A673 (cell line): Measurements from ENCODE around the gene ARFRP1. TPM values are rescaled to one million over a fixed set of nuclear protein-coding genes. Genes with fewer than 3 reads are reported as not detected.
"Not testable (repeated sequence)": the region's sequence is repeated elsewhere in the genome, so short reads cannot be mapped to it uniquely, and the experiment has no call there.

Experiments used
- BruUV-seq: library from RNA; stranded (reverse); fragments of 400-500 nt; replicated peaks from 2 replicates; lab custom pipeline; 2021; lab: Mats Ljungman, UMichigan
- CTCF ChIA-PET: fragments of 300-600 bp; sonication (Branson Sonifier 250); formaldehyde crosslinking; loops from one replicate; lab custom pipeline; 2022; ENCODE audit warnings: antibody characterized with exemption; lab: Charles Lee
- POLR2A ChIA-PET: fragments of 300-600 bp; sonication (Branson Sonifier 250); formaldehyde crosslinking; loops from one replicate; lab custom pipeline; 2022; ENCODE audit warnings: antibody characterized with exemption; ENCODE audit not compliant: low non-redundant PET; lab: Charles Lee
- DNase-seq: peaks from one replicate; pipeline ENCODE4 v3.0.0-alpha.2; 2015; ENCODE audit warnings: low spot score
- H3K27ac ChIP-seq: fragments of 200-600 bp; sonication (generic); 2 replicates; pipeline ENCODE4 v1.5.1; 2016; ENCODE audit warnings: mixed run types, low read depth, mild to moderate bottlenecking, mixed read lengths, antibody characterized with exemption, low read length; ENCODE audit not compliant: poor library complexity, severe bottlenecking
- H3K27me3 ChIP-seq: fragments of 200-600 bp; sonication (generic); replicated peaks from 2 replicates; pipeline ENCODE4 v1.6.1; 2017; ENCODE audit warnings: mixed run types, low read depth, mild to moderate bottlenecking, mixed read lengths, antibody characterized with exemption, low read length; ENCODE audit not compliant: insufficient read depth, poor library complexity
- H3K36me3 ChIP-seq: fragments of 200-600 bp; sonication (generic); 2 replicates; pipeline ENCODE4 v1.6.1; 2016; ENCODE audit warnings: mixed run types, mild to moderate bottlenecking, mixed read lengths, antibody characterized with exemption, low read length; ENCODE audit not compliant: insufficient read depth, poor library complexity, severe bottlenecking
- H3K4me1 ChIP-seq: fragments of 200-600 bp; sonication (generic); 2 replicates; pipeline ENCODE4 v1.6.1; 2017; ENCODE audit warnings: mixed run types, mild to moderate bottlenecking, mixed read lengths, antibody characterized with exemption, low read length; ENCODE audit not compliant: insufficient read depth, poor library complexity, severe bottlenecking
- H3K4me3 ChIP-seq: fragments of 200-600 bp; sonication (generic); 2 replicates; pipeline ENCODE4 v1.5.1; 2016; ENCODE audit warnings: low read depth, mixed run types, mild to moderate bottlenecking, mixed read lengths, low read length; ENCODE audit not compliant: poor library complexity, severe bottlenecking
- H3K9me3 ChIP-seq: fragments of 200-600 bp; sonication (generic); 2 replicates; pipeline ENCODE4 v1.6.1; 2016; ENCODE audit warnings: mixed run types, low read depth, mild to moderate bottlenecking, mixed read lengths, antibody characterized with exemption, low read length; ENCODE audit not compliant: poor library complexity, severe bottlenecking
- CTCF ChIP-seq: fragments of 300-800, 200-600 bp; sonication (generic); conservative IDR thresholded peaks from 2 replicates; pipeline ENCODE4 v1.5.1; 2017; ENCODE audit warnings: low read depth, mild to moderate bottlenecking, antibody characterized with exemption, low read length, moderate library complexity, mixed read lengths
- EZH2 ChIP-seq: fragments of 200-600 bp; sonication (generic); IDR thresholded peaks from 2 replicates; pipeline ENCODE4 v1.6.1; 2017; ENCODE audit warnings: borderline replicate concordance, low read depth, mild to moderate bottlenecking, mixed read lengths, antibody characterized with exemption, low read length; ENCODE audit not compliant: poor library complexity, severe bottlenecking
- intact Hi-C: fragments of 100-400 bp; cut with micrococcal nuclease; formaldehyde crosslinking; loops from one replicate; pipeline ENCODE4 v1.10.0; 2022; ENCODE audit not compliant: unreplicated experiment
- total RNA-seq: library from RNA; stranded (reverse); gene quantifications from 2 replicates; pipeline ENCODE4 v1.2.3, GENCODE V29; 2021

The ARFRP1 gene
- total RNA-seq, 1 experiment from 2014 or later, result 41.1 TPM

- TF ChIP-seq EZH2 (no peak), CTCF (no peak)
- POLR2A ChIA-PET, result no interaction called here
- H3K4me3 ChIP-seq, result no peak overlapping the region
- BruUV-seq, result no TSS peak
- no peaks in the 10 kb centered on the region for H3K9me3 ChIP-seq
- peaks cover 8% of the 10 kb centered on the region for H3K36me3 ChIP-seq
- H3K27ac ChIP-seq, result no peak overlapping the region
- no peaks in the 10 kb centered on the region for H3K27me3 ChIP-seq
- CTCF ChIA-PET, result no interaction called here
- intact Hi-C loops, result no loop called here
- DNase-seq, result no peak
- no peaks in the 10 kb centered on the region for H3K4me1 ChIP-seq
Measured at GRCh38 chr20:63673951-63674350, 33.8 kb downstream of the ARFRP1 start.

- Histone ChIP-seq H3K4me1 (no peaks in the 10 kb centered on the region), H3K27ac (no peak overlapping the region), H3K27me3 (no peaks in the 10 kb centered on the region), H3K36me3 (peaks cover 17% of the 10 kb centered on the region), H3K9me3 (no peaks in the 10 kb centered on the region), H3K4me3 (no peak overlapping the region)
- intact Hi-C loops, result no loop called here
- TF ChIP-seq EZH2 (no peak), CTCF (no peak)
- no peak for DNase-seq
- CTCF ChIA-PET, result no interaction called here
- BruUV-seq, result no TSS peak
- POLR2A ChIA-PET, result no interaction called here
Measured at GRCh38 chr20:63672666-63673065, 35.1 kb downstream of the ARFRP1 start.

- H3K4me3 ChIP-seq, intact Hi-C loops, H3K27me3 ChIP-seq, DNase-seq, CTCF ChIA-PET, POLR2A ChIA-PET, H3K9me3 ChIP-seq, H3K4me1 ChIP-seq, H3K27ac ChIP-seq, BruUV-seq: not testable (repeated sequence)
- H3K36me3 ChIP-seq, result peaks cover 20% of the 10 kb centered on the region
Measured at GRCh38 chr20:63671695-63672094, 36.1 kb downstream of the ARFRP1 start.

GRCh38 chr20:63668351-63668750, 39.4 kb downstream of the ARFRP1 start:
- Histone ChIP-seq H3K9me3 (no peaks in the 10 kb centered on the region), H3K4me3 (no peak overlapping the region), H3K36me3 (peaks cover 24% of the 10 kb centered on the region), H3K4me1 (no peaks in the 10 kb centered on the region), H3K27ac (no peak overlapping the region), H3K27me3 (no peaks in the 10 kb centered on the region)
- TF ChIP-seq EZH2, result no peak
- no peak for TF ChIP-seq CTCF
- POLR2A ChIA-PET, result interaction anchor here (0.6 kb wide), 1 partner anchor 69 kb away, joined by 3 read pairs; no protein-coding TSS in a partner anchor
- CTCF ChIA-PET, result no interaction called here
- no TSS peak for BruUV-seq
- DNase-seq, result no peak
- intact Hi-C loops, result no loop called here
